HL-60 (cell line): ENCODE measurements around the gene FDXACB1.

Experiments used
- GABPA ChIP-seq: IDR thresholded peaks from 2 replicates; pipeline ENCODE4 v1.6.1; 2012; ENCODE audit warnings: low read depth
- POLR2AphosphoS5 ChIP-seq: IDR thresholded peaks from 2 replicates; pipeline ENCODE4 v1.6.1; 2012; ENCODE audit warnings: low read depth
- TF ChIP-seq, protein P1 (sequence below): IDR thresholded peaks from one replicate; pipeline ENCODE4 v1.5.1; 2011; ENCODE audit warnings: low read length, control low read depth, inconsistent platforms; ENCODE audit not compliant: insufficient read depth
- TF ChIP-seq, protein P2 (sequence below): IDR thresholded peaks from 2 replicates; pipeline ENCODE4 v1.6.1; 2012; ENCODE audit warnings: low read depth; ENCODE audit not compliant: insufficient replicate concordance

- TF ChIP-seq, protein P1, sequence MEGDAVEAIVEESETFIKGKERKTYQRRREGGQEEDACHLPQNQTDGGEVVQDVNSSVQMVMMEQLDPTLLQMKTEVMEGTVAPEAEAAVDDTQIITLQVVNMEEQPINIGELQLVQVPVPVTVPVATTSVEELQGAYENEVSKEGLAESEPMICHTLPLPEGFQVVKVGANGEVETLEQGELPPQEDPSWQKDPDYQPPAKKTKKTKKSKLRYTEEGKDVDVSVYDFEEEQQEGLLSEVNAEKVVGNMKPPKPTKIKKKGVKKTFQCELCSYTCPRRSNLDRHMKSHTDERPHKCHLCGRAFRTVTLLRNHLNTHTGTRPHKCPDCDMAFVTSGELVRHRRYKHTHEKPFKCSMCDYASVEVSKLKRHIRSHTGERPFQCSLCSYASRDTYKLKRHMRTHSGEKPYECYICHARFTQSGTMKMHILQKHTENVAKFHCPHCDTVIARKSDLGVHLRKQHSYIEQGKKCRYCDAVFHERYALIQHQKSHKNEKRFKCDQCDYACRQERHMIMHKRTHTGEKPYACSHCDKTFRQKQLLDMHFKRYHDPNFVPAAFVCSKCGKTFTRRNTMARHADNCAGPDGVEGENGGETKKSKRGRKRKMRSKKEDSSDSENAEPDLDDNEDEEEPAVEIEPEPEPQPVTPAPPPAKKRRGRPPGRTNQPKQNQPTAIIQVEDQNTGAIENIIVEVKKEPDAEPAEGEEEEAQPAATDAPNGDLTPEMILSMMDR = no peak
- no peak for TF ChIP-seq GABPA
- no peak for TF ChIP-seq POLR2AphosphoS5
- TF ChIP-seq, protein P2, sequence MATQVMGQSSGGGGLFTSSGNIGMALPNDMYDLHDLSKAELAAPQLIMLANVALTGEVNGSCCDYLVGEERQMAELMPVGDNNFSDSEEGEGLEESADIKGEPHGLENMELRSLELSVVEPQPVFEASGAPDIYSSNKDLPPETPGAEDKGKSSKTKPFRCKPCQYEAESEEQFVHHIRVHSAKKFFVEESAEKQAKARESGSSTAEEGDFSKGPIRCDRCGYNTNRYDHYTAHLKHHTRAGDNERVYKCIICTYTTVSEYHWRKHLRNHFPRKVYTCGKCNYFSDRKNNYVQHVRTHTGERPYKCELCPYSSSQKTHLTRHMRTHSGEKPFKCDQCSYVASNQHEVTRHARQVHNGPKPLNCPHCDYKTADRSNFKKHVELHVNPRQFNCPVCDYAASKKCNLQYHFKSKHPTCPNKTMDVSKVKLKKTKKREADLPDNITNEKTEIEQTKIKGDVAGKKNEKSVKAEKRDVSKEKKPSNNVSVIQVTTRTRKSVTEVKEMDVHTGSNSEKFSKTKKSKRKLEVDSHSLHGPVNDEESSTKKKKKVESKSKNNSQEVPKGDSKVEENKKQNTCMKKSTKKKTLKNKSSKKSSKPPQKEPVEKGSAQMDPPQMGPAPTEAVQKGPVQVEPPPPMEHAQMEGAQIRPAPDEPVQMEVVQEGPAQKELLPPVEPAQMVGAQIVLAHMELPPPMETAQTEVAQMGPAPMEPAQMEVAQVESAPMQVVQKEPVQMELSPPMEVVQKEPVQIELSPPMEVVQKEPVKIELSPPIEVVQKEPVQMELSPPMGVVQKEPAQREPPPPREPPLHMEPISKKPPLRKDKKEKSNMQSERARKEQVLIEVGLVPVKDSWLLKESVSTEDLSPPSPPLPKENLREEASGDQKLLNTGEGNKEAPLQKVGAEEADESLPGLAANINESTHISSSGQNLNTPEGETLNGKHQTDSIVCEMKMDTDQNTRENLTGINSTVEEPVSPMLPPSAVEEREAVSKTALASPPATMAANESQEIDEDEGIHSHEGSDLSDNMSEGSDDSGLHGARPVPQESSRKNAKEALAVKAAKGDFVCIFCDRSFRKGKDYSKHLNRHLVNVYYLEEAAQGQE = no peak
Observed at GRCh38 chr11:111829185-111829968, 49.6 kb downstream of the FDXACB1 start.
